ENCODE data around the gene CALML5. TPM values are rescaled to one million over a fixed set of nuclear protein-coding genes. Genes with fewer than 3 reads are reported as not detected.

The CALML5 gene
- total RNA-seq, 2 donors from 2014 or later: not detected

GRCh38 chr10:5533098-5533731 lies 33.8 kb upstream of the CALML5 start:
- DNase-seq (peak in 1 of 4 donors; percentile 8), ATAC-seq (no peak)
- intact Hi-C loops (cut with DNase I): no loop called here
- Histone ChIP-seq H3K9me3 (no peaks in the 10 kb centered on the region), H3K4me1 (peaks cover 6% of the 10 kb centered on the region), H3K36me3 (replicated peaks in 1 of 2; ENCODE audit: insufficient read depth in 1 of 2, low read depth in 2 of 2) (no peaks in the 10 kb centered on the region), H3K27ac (no peak overlapping the region), H3K4me3 (no peak overlapping the region), H3K27me3 (no peaks in the 10 kb centered on the region)
- no peak for TF ChIP-seq POLR2A (IDR thresholded peaks at IDR 0.05)
- TF ChIP-seq CTCF (IDR thresholded peaks at IDR 0.05): no peak
- WGBS, 2 donors: 94% methylated on average over 14 to 21 of the region's 21 CpGs

GRCh38 chr10:5532618-5533097 lies 33.3 kb upstream of the CALML5 start:
- DNase-seq: peak in 1 of 4 donors; percentile 7

GRCh38 chr10:5532307-5532605 lies 32.9 kb upstream of the CALML5 start:
- H3K27ac ChIP-seq: no peak overlapping the region
- ATAC-seq: no peak
- intact Hi-C loops (cut with DNase I): no loop called here
- H3K27me3 ChIP-seq: no peaks in the 10 kb centered on the region
- TF ChIP-seq CTCF (IDR thresholded peaks at IDR 0.05) (no peak), POLR2A (IDR thresholded peaks at IDR 0.05) (no peak)
- H3K4me3 ChIP-seq: no peak overlapping the region
- peaks cover 6% of the 10 kb centered on the region for H3K4me1 ChIP-seq
- DNase-seq: peak in 1 of 4 donors; percentile 6
- WGBS, 2 donors: 82 to 85% methylated on average over 10 of the region's 10 CpGs
- no peaks in the 10 kb centered on the region for H3K36me3 ChIP-seq (replicated peaks in 1 of 2; ENCODE audit: insufficient read depth in 1 of 2, low read depth in 2 of 2)
- H3K9me3 ChIP-seq: no peaks in the 10 kb centered on the region

More at GRCh38 chr10:5532618-5533097, 33.3 kb upstream of the CALML5 start:
- 83 to 93% methylated on average over 6 of the region's 6 CpGs for whole genome bisulfite sequencing, 2 donors
- no peak overlapping the region for H3K4me3 ChIP-seq
- no peaks in the 10 kb centered on the region for H3K9me3 ChIP-seq
- H3K4me1 ChIP-seq: peaks cover 6% of the 10 kb centered on the region
- H3K36me3 ChIP-seq (replicated peaks in 1 of 2; ENCODE audit: insufficient read depth in 1 of 2, low read depth in 2 of 2): no peaks in the 10 kb centered on the region
- ATAC-seq: no peak
- no peak overlapping the region for H3K27ac ChIP-seq
- no peak for TF ChIP-seq CTCF (IDR thresholded peaks at IDR 0.05)
- TF ChIP-seq POLR2A (IDR thresholded peaks at IDR 0.05): no peak
- no peaks in the 10 kb centered on the region for H3K27me3 ChIP-seq
- intact Hi-C loops (cut with DNase I): no loop called here

GRCh38 chr10:5531558-5532306 lies 32.4 kb upstream of the CALML5 start:
- intact Hi-C loops (cut with DNase I): no loop called here
- no peaks in the 10 kb centered on the region for H3K9me3 ChIP-seq
- no peaks in the 10 kb centered on the region for H3K36me3 ChIP-seq (replicated peaks in 1 of 2; ENCODE audit: insufficient read depth in 1 of 2, low read depth in 2 of 2)
- 76 to 79% methylated on average over 9 to 10 of the region's 10 CpGs for WGBS, 2 donors
- ATAC-seq (no peak), DNase-seq (peak in 1 of 4 donors; percentile 11)
- no peaks in the 10 kb centered on the region for H3K27me3 ChIP-seq
- no peak overlapping the region for H3K27ac ChIP-seq
- H3K4me1 ChIP-seq: peaks cover 6% of the 10 kb centered on the region
- no peak for TF ChIP-seq POLR2A (IDR thresholded peaks at IDR 0.05)
- no peak for TF ChIP-seq CTCF (IDR thresholded peaks at IDR 0.05)
- H3K4me3 ChIP-seq: no peak overlapping the region

All from body of pancreas (tissue), 4 donors.